Subcutaneous adipose tissue (tissue), 4 donors: Measurements from ENCODE around the gene TNFAIP8L3. TPM values are rescaled to one million over a fixed set of nuclear protein-coding genes. Genes with fewer than 3 reads are reported as not detected.

Source experiments
- CTCF ChIP-seq: fragments of 450-650 bp; IDR thresholded peaks from one replicate; pipeline ENCODE4 v1.5.1; 2016; ENCODE audit warnings: low read depth, mild to moderate bottlenecking, control low read depth, antibody characterized with exemption, moderate library complexity
- total RNA-seq, 4 donors: library from RNA; depleted of rRNA; stranded (reverse); fragments of >200 nt; gene quantifications; one replicate each; pipeline ENCODE4 v1.1.0, GENCODE V29; 2016

Gene TNFAIP8L3
- total RNA-seq, 4 donors from 2014 or later = 1.7 to 8.0 (median 4.8) TPM

GRCh38 chr15:51128701-51129100 lies 34.0 kb upstream of the TNFAIP8L3 start:
- no peak for TF ChIP-seq CTCF

GRCh38 chr15:51126842-51127241 lies 32.1 kb upstream of the TNFAIP8L3 start:
- TF ChIP-seq CTCF = no peak

DNA sequence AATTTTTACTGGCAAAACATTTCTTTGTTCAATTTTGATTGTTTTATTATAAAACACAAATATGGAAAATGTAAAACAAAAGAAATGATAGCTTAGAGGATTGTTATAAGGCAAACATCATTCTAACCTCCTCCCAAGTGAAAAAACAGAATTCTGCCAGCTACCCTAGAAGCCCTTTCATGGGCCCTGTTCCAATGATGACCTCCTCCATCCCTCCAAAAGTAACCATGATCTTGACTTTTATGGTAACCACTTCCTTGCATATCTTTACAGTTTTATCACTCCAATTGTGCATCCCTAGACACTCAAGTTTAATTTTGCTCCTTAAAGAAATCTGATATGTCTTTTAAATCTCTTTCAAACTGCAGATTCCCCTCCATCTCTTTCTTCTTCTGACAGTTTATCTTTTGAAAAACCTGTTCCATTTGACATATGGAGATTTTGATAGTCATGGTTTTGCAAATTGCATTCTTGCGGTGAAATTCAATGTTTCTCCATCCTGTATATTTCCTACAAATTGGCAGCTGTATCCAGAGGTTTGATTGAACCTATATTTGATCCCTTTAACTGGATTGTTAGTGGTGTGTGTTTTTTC lies 27.0 kb upstream of the TNFAIP8L3 start:
- no peak for TF ChIP-seq CTCF

GRCh38 chr15:51121118-51121517 lies 26.4 kb upstream of the TNFAIP8L3 start:
- TF ChIP-seq CTCF = no peak

DNA sequence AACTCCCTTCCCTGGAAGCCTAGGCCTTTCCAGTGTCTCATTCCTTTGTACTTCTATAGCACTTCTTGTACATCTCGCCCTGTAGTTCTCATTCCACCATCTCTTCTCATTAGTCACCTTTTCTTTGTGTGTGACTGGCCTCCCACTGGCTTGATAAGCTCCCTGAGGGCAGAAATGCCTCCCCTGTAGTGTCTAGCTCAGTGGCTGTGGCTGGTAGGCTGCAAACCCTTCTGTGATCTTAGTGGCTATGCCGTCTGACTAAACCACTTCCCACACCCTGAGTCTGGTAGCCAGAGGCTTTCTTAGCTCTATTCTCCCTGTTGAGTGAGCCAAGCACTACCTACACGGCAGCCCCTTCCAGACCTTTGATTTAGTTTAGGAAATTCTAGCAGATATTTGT lies 24.4 kb upstream of the TNFAIP8L3 start:
- TF ChIP-seq CTCF = no peak

- no peak for TF ChIP-seq CTCF
These were observed 22.6 kb upstream of the TNFAIP8L3 start for GRCh38 chr15:51117270-51117669.

DNA sequence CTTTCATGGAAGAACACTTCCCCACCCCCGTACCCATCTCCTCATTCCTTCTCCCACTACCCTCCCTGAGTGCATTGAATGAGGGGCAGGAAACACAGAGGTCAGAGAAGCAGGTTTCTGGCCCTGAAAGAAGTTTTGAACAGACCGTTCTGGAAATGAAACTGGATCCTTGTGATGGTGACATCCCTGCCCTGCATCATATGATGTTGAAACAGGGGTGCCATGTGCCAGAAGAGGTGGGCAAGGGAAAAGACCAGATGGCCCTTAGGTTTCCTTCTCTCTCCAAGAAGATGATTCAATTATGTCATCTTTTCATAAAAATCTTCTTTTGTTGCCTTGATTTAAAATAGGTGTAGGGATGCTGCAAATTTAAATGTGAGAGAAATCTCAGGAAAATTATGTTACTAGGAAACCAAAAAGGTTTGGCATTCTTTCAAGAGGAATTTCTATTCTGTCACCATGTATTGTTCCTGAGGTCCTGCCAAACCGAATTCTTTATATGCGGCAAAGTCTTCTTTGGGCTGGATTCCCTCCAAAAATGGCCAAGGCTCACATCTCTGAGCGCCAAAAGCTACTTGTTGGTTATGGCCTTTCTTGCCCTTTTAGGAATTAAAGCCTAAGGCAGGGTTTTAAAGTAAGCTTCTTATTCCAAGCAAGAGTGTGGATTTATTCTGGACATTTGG lies 19.9 kb upstream of the TNFAIP8L3 start:
- TF ChIP-seq CTCF = no peak
